ENCODE measurements around the gene CDH7. TPM values are rescaled to one million over a fixed set of nuclear protein-coding genes. Genes with fewer than 3 reads are reported as not detected.

CDH7 gene
- total RNA-seq, 1 donor from 2014 or later: not detected

GRCh38 chr18:65852273-65852672, 101.5 kb downstream of the CDH7 start:
- no peak for DNase-seq
- Histone ChIP-seq H3K36me3 (no peaks in the 10 kb centered on the region), H3K27ac (replicated peaks) (no peak overlapping the region), H3K9me3 (replicated peaks) (no peaks in the 10 kb centered on the region), H3K4me1 (no peaks in the 10 kb centered on the region), H3K4me3 (no peak overlapping the region), H3K27me3 (ENCODE audit: low read depth) (no peaks in the 10 kb centered on the region)
- intact Hi-C loops (cut with micrococcal nuclease): no loop called here
- TF ChIP-seq CTCF (IDR thresholded peaks at IDR 0.05; ENCODE audit: borderline replicate concordance): no peak

DNA sequence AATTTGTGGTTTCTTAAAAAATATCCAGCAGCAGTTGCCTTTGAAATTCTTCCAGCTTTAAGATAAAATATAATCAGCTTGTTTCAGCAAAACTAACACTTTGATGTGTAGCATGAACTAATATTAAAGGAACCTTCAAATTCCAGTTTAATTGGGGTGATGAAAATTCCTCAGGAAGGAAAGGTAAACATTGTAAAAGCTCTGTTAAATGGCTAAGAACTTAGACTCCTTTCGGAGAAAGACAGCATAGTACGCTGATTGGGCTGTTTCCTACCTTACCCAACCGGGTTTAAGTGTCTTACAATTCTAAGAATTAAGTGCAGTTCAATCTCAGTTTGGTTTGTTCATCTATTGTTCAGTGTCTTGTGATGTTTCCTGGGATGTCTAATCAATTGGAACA, 108.3 kb downstream of the CDH7 start:
- H3K36me3 ChIP-seq: no peaks in the 10 kb centered on the region
- TF ChIP-seq CTCF (IDR thresholded peaks at IDR 0.05; ENCODE audit: borderline replicate concordance): no peak
- H3K4me1 ChIP-seq: no peaks in the 10 kb centered on the region
- H3K27ac ChIP-seq (replicated peaks): no peak overlapping the region
- H3K27me3 ChIP-seq (ENCODE audit: low read depth): no peaks in the 10 kb centered on the region
- H3K4me3 ChIP-seq: no peak overlapping the region
- no peaks in the 10 kb centered on the region for H3K9me3 ChIP-seq (replicated peaks)
- no peak for DNase-seq
- intact Hi-C loops (cut with micrococcal nuclease): no loop called here

DNA sequence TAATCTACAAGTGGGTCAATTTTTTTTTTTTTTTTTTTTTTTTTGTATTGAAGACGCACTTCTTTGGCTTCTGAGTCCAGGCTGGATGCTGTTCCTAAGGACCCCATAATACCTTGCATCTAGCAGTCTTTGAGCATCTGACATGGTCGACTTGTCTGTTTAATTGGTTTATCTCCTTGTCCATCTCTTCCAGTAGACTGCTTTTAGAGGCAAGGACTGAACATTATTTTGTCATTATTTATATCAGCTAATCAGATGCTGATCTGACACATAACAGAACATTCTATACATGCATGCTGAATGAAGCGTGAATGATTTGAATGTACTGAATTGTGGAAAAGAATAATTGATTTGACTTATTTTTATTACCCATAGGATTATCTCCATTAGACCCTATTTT, 118.7 kb downstream of the CDH7 start:
- Histone ChIP-seq H3K27ac (replicated peaks) (no peak overlapping the region), H3K9me3 (replicated peaks) (no peaks in the 10 kb centered on the region), H3K4me3 (no peak overlapping the region), H3K27me3 (ENCODE audit: low read depth) (no peaks in the 10 kb centered on the region), H3K36me3 (no peaks in the 10 kb centered on the region), H3K4me1 (no peaks in the 10 kb centered on the region)
- intact Hi-C loops (cut with micrococcal nuclease): no loop called here
- TF ChIP-seq CTCF (IDR thresholded peaks at IDR 0.05; ENCODE audit: borderline replicate concordance): no peak
- DNase-seq: no peak

- Histone ChIP-seq H3K27me3 (ENCODE audit: low read depth) (no peaks in the 10 kb centered on the region), H3K4me3 (no peak overlapping the region), H3K9me3 (replicated peaks) (no peaks in the 10 kb centered on the region), H3K36me3 (no peaks in the 10 kb centered on the region), H3K27ac (replicated peaks) (no peak overlapping the region), H3K4me1 (no peaks in the 10 kb centered on the region)
- intact Hi-C loops (cut with micrococcal nuclease): no loop called here
- TF ChIP-seq CTCF (IDR thresholded peaks at IDR 0.05; ENCODE audit: borderline replicate concordance): no peak
- DNase-seq: no peak
These were observed 125.5 kb downstream of the CDH7 start for GRCh38 chr18:65876310-65876709.

- Histone ChIP-seq H3K4me3 (no peak overlapping the region), H3K27me3 (ENCODE audit: low read depth) (no peaks in the 10 kb centered on the region), H3K36me3 (no peaks in the 10 kb centered on the region), H3K27ac (replicated peaks) (no peak overlapping the region), H3K9me3 (replicated peaks) (no peaks in the 10 kb centered on the region), H3K4me1 (no peaks in the 10 kb centered on the region)
- intact Hi-C loops (cut with micrococcal nuclease): no loop called here
- TF ChIP-seq CTCF (IDR thresholded peaks at IDR 0.05; ENCODE audit: borderline replicate concordance): no peak
- no peak for DNase-seq
These were observed 146.5 kb downstream of the CDH7 start for GRCh38 chr18:65897292-65897691.

GRCh38 chr18:65901522-65901921, 150.7 kb downstream of the CDH7 start:
- H3K27ac ChIP-seq (replicated peaks): no peak overlapping the region
- no peaks in the 10 kb centered on the region for H3K9me3 ChIP-seq (replicated peaks)
- no peak for TF ChIP-seq CTCF (IDR thresholded peaks at IDR 0.05; ENCODE audit: borderline replicate concordance)
- no peaks in the 10 kb centered on the region for H3K4me1 ChIP-seq
- no peaks in the 10 kb centered on the region for H3K27me3 ChIP-seq (ENCODE audit: low read depth)
- intact Hi-C loops (cut with micrococcal nuclease): no loop called here
- H3K4me3 ChIP-seq: no peak overlapping the region
- H3K36me3 ChIP-seq: no peaks in the 10 kb centered on the region
- DNase-seq: no peak

Measured in left ventricle myocardium inferior (tissue), 1 donor.